Measurements from ENCODE around the gene NEK6.

GRCh38 chr9:124273427-124274160 is 15.8 kb downstream of the NEK6 start:
- TF ChIP-seq GABPA (IDR thresholded peaks at IDR 0.05; ENCODE audit: low read depth), result no peak
- TF ChIP-seq, protein P1, sequence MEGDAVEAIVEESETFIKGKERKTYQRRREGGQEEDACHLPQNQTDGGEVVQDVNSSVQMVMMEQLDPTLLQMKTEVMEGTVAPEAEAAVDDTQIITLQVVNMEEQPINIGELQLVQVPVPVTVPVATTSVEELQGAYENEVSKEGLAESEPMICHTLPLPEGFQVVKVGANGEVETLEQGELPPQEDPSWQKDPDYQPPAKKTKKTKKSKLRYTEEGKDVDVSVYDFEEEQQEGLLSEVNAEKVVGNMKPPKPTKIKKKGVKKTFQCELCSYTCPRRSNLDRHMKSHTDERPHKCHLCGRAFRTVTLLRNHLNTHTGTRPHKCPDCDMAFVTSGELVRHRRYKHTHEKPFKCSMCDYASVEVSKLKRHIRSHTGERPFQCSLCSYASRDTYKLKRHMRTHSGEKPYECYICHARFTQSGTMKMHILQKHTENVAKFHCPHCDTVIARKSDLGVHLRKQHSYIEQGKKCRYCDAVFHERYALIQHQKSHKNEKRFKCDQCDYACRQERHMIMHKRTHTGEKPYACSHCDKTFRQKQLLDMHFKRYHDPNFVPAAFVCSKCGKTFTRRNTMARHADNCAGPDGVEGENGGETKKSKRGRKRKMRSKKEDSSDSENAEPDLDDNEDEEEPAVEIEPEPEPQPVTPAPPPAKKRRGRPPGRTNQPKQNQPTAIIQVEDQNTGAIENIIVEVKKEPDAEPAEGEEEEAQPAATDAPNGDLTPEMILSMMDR (IDR thresholded peaks at IDR 0.05; ENCODE audit: insufficient read depth, low read length), result no peak
